ENCODE data around the gene UBE2E1. TPM values are rescaled to one million over a fixed set of nuclear protein-coding genes. Genes with fewer than 3 reads are reported as not detected.
A peak's percentile ranks its signal among the peaks of the same experiment; 100 is the strongest.

The UBE2E1 gene
- total RNA-seq, 2 experiments from 2014 or later: 55.6 to 58.5 TPM

DNA sequence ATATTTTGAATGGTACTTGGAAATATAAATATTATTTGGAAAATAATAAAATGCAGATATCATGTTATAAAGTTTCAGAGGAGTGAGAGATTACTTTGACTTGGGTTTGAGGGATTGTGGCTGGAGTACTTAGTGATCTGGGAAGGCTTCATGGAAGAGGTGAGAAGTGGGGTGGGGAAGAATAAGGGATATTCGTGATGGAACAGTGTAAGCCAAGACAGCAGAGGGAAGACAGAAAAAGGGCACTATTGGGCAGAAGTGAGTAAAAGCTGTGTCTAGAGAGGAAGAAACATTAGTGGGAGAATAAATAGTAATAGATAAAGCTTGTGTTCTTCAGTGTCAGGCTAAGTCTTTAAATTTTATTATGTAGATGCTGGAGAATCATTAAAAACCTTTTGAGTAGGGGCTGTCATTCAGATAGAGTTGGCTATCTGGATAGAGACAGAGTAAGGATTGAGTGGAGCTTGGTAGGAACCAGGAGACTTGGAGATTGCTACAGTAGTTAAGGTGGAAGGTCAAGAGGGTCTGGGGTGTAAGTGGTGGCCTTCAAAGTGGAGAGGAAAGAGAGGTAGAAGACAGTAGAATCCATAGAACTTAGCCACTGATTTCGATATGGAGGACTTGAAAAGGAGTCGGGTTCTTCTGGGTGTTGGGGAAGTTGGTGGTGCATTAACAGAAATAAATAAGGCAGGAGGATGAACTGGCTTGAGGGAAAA is 11.9 kb downstream of the UBE2E1 start:
- no peak overlapping the region for H3K27ac Mint-ChIP-seq
- CTCF ChIA-PET: no interaction called here
- H3K9me3 Mint-ChIP-seq (ENCODE audit: low read depth): no peaks in the 10 kb centered on the region

DNA sequence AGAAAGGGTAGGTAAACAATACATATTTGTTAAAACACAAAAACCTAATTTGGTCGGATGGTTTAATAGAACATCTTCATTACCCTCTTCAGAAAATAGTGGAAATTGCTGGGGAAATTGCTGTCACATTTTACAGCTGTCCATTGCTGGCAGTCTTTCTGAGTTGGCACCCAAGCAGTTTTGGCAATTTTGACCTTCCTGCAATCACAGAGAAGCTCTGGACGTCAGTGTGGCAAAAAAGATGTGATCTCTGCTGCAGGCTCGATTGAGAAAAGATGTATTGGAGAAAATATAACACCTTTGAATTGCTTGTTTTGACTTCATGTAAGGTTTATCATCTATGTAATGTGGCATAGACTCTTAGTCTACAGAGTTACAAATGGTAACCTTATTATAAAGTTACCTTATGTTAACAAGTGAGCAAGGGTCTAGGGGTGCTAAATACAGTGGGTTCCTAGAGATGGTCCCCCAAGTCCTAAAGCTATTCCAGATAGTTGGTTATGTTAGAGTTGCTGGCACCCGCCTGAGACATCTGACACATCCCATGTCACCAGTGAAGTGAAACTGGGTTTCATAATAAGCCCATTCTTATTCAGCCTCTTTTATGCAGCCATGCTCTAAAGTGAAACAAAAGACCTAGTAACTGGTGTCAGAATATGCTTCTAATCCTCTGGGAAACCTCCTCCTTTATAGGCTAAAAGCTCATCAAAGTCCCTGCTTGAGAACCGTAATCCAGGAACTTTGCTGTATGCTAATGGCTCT is 14.0 kb downstream of the UBE2E1 start:
- Mint-ChIP-seq H3K4me1 (peaks cover 17% of the 10 kb centered on the region), H3K27me3 (no peaks in the 10 kb centered on the region), H3K27ac (no peak overlapping the region), H3K4me3 (no peak overlapping the region), H3K36me3 (peaks cover 17% of the 10 kb centered on the region), H3K9me3 (ENCODE audit: low read depth) (no peaks in the 10 kb centered on the region)
- DNase-seq (no peak), ATAC-seq (no peak)
- CTCF ChIA-PET: interaction anchor here (1.8 kb wide), 1 partner anchor 16 kb away, joined by 4 read pairs; no protein-coding TSS in a partner anchor

More for the DNA sequence above, 11.9 kb downstream of the UBE2E1 start:
- ATAC-seq (no peak), DNase-seq (no peak)
- H3K36me3 Mint-ChIP-seq: peaks cover 20% of the 10 kb centered on the region
- H3K4me3 Mint-ChIP-seq: no peak overlapping the region
- peaks cover 22% of the 10 kb centered on the region for H3K4me1 Mint-ChIP-seq
- no peaks in the 10 kb centered on the region for H3K27me3 Mint-ChIP-seq

DNA sequence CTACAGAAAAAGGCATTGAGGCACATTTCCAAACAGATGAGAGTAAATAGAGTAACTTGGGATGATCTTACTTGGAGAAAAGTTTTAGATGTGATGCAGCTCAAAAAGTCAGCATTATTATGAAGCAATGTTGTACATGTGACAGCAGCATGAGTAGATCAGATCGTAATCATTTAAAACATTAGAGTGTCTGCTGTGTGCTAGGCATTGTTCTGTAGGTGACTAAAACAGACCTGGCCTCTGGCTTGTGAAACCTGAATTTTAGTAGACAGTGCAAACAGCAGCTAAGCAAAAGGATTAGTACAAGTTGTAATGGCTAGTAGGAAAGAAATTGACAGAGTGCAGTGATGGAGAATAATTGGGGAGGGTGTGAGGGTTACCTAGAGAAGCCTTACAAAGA is 15.1 kb downstream of the UBE2E1 start:
- no peak overlapping the region for H3K4me3 Mint-ChIP-seq
- no peaks in the 10 kb centered on the region for H3K9me3 Mint-ChIP-seq (ENCODE audit: low read depth)
- ATAC-seq: no peak
- no peak overlapping the region for H3K27ac Mint-ChIP-seq
- DNase-seq: no peak
- H3K27me3 Mint-ChIP-seq: no peaks in the 10 kb centered on the region
- H3K4me1 Mint-ChIP-seq: peaks cover 9% of the 10 kb centered on the region
- CTCF ChIA-PET: interaction anchor here (1.8 kb wide), 1 partner anchor 18 kb away, joined by 4 read pairs; no protein-coding TSS in a partner anchor
- H3K36me3 Mint-ChIP-seq: peaks cover 16% of the 10 kb centered on the region

DNA sequence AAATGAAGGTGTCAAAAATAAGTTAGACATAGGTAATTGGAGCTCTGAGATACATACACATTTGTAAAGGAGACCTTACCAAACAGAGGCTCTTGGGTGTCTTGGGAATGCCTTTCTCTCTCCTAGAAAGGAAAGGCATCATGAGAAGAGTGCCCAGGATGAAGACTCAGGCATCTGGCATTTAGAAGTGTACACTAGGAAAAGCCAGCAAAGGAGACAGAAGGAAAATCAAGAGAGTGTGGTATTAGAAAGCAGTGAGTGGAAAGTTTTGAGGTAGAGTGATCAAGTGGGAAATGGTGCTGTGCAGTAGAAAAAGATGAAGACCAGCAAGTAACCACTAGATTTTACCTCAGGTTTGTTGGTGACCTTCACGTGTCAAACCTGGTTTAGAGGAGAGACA is 16.1 kb downstream of the UBE2E1 start:
- no peaks in the 10 kb centered on the region for H3K27me3 Mint-ChIP-seq
- ATAC-seq (no peak), DNase-seq (no peak)
- no peak overlapping the region for H3K4me3 Mint-ChIP-seq
- H3K36me3 Mint-ChIP-seq: peaks cover 16% of the 10 kb centered on the region
- no peaks in the 10 kb centered on the region for H3K9me3 Mint-ChIP-seq (ENCODE audit: low read depth)
- peaks cover 12% of the 10 kb centered on the region for H3K4me1 Mint-ChIP-seq
- CTCF ChIA-PET: no interaction called here
- H3K27ac Mint-ChIP-seq: no peak overlapping the region

DNA sequence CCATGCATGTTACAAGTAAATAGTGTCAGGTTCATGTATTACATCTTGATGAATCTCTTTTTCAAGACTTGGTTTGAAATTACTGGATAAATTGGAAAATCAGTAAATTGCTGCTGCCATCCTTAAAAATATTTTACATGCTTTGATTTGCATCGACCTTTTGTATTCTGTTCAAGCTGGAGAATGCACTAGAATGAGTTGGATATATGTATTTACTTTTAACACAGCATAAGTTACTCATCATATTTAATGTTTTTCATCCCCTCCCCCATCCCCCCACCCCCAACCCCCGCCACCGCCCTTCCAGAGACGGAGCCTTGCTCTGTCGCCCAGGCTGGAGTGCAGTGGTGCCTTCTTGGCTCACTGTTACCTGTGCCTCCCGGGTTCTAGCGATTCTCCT is 16.8 kb downstream of the UBE2E1 start:
- Mint-ChIP-seq H3K4me1 (peaks cover 12% of the 10 kb centered on the region), H3K4me3 (no peak overlapping the region)

DNA sequence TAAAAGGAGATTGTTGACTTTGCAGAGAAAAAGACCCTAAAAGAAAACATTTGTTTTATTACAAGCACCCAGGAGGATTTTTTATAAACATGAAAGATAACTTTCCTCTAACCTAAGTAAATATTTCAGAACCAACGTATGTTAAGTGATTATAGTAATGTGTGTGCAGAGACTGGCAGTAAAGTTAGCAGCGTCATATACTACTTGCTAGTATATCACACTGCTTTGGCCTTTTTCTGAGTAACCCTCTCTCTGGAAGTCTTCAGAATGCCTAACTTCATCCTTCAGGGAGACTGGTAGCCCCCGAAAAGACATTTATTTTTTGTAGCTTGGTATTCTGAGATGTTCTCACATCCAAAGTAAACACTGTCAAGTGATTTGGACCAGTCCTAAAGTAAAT is 17.9 kb downstream of the UBE2E1 start:
- Mint-ChIP-seq H3K36me3 (peaks cover 8% of the 10 kb centered on the region), H3K4me3 (no peak overlapping the region), H3K9me3 (ENCODE audit: low read depth) (no peaks in the 10 kb centered on the region), H3K4me1 (peaks cover 12% of the 10 kb centered on the region), H3K27me3 (no peaks in the 10 kb centered on the region), H3K27ac (no peak overlapping the region)
- DNase-seq (no peak), ATAC-seq (no peak)
- CTCF ChIA-PET: no interaction called here

More for the DNA sequence above, 16.8 kb downstream of the UBE2E1 start:
- ATAC-seq: no peak
- H3K9me3 Mint-ChIP-seq (ENCODE audit: low read depth): no peaks in the 10 kb centered on the region
- DNase-seq: no peak
- no peaks in the 10 kb centered on the region for H3K27me3 Mint-ChIP-seq
- no peak overlapping the region for H3K27ac Mint-ChIP-seq
- peaks cover 14% of the 10 kb centered on the region for H3K36me3 Mint-ChIP-seq
- CTCF ChIA-PET: no interaction called here

DNA sequence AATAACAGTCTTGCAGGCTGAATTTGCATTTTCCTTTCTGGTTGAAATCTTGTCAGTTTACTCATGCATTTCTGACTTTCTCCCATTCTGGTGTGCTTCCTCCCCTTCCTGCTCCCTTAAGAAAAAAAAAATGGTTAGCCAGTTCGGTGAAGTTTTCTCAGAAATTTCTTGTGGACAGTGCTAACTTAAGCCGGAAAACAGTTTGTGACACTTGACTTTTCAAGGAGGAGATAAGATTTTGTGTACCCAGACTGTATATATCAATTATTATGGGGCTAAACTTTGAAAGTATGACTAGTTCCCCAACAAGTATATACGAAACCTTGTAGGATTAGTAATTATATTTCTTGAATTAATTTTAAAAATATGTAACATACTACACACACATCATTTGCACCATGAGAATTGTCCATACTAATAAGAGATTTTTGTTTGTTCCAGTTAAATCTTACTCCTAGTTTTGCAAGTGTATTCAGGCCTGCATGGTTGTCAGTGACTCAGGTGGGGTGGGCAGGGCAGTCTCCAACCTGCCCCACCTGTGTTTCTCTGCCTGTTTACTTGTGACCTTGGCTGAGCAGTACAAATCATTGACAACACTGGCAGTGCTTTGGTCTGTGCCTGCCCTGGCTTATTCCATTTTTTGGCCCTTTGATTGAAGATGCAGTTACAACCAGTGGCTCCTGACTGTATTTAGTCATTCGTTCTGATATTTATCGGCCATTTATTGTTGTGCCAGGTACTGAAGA is 19.1 kb downstream of the UBE2E1 start:
- Mint-ChIP-seq H3K36me3 (peaks cover 6% of the 10 kb centered on the region), H3K27ac (no peak overlapping the region), H3K4me3 (no peak overlapping the region), H3K9me3 (ENCODE audit: low read depth) (no peaks in the 10 kb centered on the region), H3K4me1 (peaks cover 19% of the 10 kb centered on the region), H3K27me3 (no peaks in the 10 kb centered on the region)
- DNase-seq (no peak), ATAC-seq (no peak)
- CTCF ChIA-PET: no interaction called here

DNA sequence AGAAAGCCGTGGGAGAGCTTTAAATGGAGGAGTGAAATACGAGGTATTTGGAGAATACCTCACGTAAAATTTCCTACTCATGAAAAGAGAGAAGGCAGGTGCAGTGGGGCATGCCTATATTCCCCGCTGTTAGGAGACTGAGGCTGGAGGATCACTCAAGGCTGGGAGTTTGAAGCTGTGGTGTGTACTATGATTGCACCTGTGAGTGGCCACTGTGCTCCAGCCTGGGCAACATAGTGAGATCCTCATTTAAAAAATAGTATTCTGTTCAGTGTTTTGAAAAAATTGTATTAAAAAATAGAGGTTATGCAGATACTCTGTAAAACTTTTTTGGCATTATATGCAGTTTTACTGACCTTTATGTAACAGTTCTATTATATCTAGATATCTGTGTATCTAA is 20.0 kb downstream of the UBE2E1 start:
- no peak for DNase-seq
- CTCF ChIA-PET: no interaction called here
- no peak overlapping the region for H3K4me3 Mint-ChIP-seq
- no peak for ATAC-seq
- no peaks in the 10 kb centered on the region for H3K9me3 Mint-ChIP-seq (ENCODE audit: low read depth)
- peaks cover 28% of the 10 kb centered on the region for H3K4me1 Mint-ChIP-seq
- H3K36me3 Mint-ChIP-seq: peaks cover 11% of the 10 kb centered on the region
- H3K27me3 Mint-ChIP-seq: no peaks in the 10 kb centered on the region
- no peak overlapping the region for H3K27ac Mint-ChIP-seq

DNA sequence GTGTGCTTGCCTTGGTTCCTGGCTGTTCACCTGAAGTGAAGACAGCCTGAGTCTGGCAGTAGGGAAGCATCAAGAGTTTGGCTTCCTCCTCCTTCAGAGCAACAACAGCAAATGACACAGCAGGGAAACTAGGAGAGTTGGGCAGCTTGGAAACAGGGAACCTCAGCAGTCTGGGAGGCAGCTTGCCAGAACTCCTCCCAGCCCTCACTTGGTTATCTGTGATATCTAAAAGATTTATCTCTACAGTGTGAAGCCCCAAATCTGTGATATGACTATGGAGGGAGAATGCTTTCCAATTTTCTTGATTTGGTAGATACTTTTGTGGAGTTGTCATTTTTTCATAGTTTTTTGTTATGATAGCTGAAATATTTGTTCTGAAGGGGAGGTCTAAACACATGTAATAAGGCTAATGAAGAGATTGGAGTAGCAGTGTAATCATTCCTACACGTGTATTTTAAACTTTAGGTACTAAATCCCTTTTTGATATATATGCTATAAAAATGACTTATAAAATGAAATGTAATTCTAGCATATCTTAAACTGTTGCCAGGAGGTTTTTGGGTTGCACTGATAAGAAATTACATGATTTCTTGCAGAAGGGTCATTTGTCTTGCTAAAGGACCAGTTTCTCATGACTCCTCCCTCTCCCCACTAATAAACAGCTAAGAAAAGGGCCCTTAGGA is 20.8 kb downstream of the UBE2E1 start:
- Mint-ChIP-seq H3K9me3 (ENCODE audit: low read depth) (no peaks in the 10 kb centered on the region), H3K4me3 (no peak overlapping the region), H3K4me1 (peaks cover 29% of the 10 kb centered on the region), H3K36me3 (peaks cover 11% of the 10 kb centered on the region), H3K27me3 (no peaks in the 10 kb centered on the region), H3K27ac (no peak overlapping the region)
- CTCF ChIA-PET: interaction anchor here (1.8 kb wide), 1 partner anchor 10 kb away, joined by 7 read pairs; no protein-coding TSS in a partner anchor
- no peak for DNase-seq
- ATAC-seq: no peak

DNA sequence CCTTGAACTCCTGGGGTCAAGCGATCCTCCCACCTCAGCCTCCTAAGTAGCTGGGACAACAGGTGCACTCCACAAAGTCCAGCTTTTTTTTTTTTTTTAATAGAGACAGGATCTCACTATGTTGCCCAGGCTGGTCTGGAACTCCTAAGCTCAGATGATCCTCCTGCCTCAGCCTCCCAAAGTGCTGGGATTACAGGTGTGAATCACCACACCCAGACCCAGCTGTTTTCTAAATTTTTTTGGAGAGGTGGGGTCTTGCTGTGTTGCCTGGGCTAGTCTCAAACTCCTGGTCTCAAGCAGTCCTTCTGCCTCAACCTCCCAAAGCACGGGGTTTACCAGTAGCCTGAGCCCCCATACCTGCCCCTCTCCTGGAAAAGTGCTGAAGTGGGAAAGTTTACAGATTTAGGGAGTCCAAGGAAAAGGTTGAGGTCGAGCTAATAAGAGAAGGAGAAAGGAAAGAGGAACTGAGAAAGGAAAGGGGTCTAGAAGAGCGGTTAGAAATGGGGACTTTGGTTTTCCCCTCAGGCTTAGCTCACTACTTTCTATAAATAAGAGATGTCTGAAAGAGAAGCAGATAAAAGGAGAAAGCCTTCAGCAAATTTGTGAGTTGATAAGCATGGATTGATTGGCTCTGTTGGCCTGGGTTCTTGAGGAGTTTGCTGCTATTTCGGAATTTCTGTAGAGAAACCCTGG is 23.6 kb downstream of the UBE2E1 start:
- CTCF ChIA-PET: no interaction called here
- no peaks in the 10 kb centered on the region for H3K27me3 Mint-ChIP-seq
- H3K4me3 Mint-ChIP-seq: no peak overlapping the region
- H3K9me3 Mint-ChIP-seq (ENCODE audit: low read depth): no peaks in the 10 kb centered on the region
- H3K4me1 Mint-ChIP-seq: peaks cover 36% of the 10 kb centered on the region
- ATAC-seq (no peak), DNase-seq (no peak)
- H3K36me3 Mint-ChIP-seq: peaks cover 12% of the 10 kb centered on the region
- H3K27ac Mint-ChIP-seq: no peak overlapping the region

DNA sequence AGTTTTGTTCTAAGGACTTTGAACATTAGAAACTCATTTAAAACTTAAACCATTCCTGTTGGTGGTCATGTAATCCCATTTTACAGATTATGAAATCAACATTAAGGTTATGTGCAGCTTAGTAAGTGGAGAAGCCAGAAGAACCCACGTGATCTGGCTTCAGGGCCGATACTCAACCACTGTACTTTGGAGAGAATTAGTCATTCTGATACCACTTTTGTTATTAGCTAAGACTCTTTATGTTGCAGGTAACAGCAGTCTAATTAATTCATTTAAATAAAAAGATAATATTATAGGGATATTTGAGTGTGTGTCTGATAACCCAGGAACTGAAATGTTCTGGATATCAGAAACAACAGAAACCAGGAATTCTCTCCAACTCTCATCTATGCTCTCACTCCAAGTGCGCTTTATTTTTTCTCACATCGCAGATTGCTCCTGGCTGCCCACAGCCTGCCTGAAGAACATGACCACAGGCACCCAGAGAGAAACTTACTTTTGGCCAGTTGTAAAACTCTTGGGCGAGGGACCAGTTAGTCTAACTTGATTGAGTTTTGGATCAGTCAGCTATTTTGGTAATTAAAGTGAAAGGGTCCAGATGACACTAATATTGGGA is 25.2 kb downstream of the UBE2E1 start:
- Mint-ChIP-seq H3K9me3 (ENCODE audit: low read depth) (no peaks in the 10 kb centered on the region), H3K4me1 (peaks cover 33% of the 10 kb centered on the region), H3K27ac (no peak overlapping the region), H3K36me3 (peaks cover 10% of the 10 kb centered on the region), H3K4me3 (no peak overlapping the region), H3K27me3 (no peaks in the 10 kb centered on the region)
- DNase-seq (peak; percentile 54), ATAC-seq (peak; percentile 79)
- CTCF ChIA-PET: no interaction called here

DNA sequence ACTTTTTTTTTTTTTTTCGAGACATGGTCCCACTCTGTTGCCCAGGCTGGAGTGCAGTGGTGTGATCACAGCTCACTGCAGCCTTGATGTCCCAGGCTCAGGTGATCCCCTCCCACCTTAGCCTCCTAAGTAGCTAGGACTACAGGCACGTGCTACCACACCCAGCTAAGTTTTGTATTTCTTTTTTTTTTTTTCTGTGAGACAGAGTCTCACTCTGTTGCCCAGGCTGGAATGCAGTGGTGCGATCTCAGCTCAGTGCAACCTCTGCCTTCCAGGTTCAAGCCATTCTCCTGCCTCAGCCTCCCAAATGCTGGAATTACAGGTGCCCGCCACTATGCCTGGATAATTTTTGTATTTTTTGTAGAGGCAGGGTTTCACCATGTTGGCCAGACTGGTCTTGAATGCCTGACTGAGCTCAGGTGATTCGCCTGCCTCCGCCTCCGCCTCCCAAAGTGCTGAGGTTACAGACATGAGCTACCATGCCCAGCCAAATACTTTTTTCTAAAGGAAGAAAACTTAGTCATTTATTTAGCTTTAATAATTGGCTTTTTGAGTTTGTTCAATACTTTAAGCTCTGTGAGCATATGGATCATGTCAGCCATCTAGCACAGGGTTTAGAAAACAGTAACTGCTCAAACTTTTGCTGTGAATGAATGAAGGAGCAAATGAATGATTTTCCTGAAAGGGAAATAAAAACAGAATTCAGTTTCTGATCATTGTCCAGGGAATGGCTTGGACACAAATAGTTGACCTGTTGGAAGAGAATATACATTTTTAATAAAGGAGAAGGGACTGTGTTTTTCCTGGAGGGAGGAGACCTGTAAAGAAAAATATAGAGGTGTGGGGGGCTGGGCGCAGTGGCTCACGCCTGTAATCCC is 26.0 kb downstream of the UBE2E1 start:
- DNase-seq: no peak

More for the DNA sequence above, 26.0 kb downstream of the UBE2E1 start:
- CTCF ChIA-PET: no interaction called here
- Mint-ChIP-seq H3K27me3 (no peaks in the 10 kb centered on the region), H3K4me3 (no peak overlapping the region), H3K4me1 (peaks cover 32% of the 10 kb centered on the region), H3K9me3 (ENCODE audit: low read depth) (no peaks in the 10 kb centered on the region), H3K27ac (no peak overlapping the region), H3K36me3 (peaks cover 9% of the 10 kb centered on the region)
- ATAC-seq: no peak
